NCI-H69 (cell line): ENCODE data around the gene MAP3K5.
A peak's percentile ranks its signal among the peaks of the same experiment; 100 is the strongest.

Source experiments
- DNase-seq: peaks from one replicate; lab custom pipeline; 2025; lab: John Stamatoyannopoulos, UW

The MAP3K5 gene

DNA sequence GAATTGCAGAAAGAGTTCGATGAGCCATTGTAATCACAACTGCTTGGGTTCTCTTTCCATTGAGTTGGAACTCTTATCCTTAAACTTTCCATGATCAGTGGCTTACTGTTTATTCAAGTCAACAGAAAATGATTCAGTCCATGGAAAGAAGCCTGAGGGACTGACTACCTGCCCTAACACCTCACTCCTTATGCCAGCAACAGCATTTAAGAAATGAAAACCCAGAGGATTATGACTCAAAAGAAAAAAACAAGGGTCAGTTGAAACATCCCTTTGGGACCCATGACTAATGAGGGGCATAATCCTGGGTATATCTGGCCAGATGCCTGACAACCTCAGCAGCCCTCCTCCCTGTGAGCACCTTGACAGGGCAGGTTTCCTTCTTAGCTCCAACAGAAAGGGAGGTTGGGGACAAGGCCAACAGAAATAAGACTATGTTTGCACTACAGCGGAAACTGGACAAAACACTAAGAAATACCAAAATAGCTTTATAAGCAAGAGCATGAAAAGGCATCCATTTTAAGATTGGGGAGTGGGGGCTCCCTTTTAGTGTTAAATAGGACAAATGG lies 106.7 kb downstream of the MAP3K5 start:
- peak; percentile 33 for DNase-seq

DNA sequence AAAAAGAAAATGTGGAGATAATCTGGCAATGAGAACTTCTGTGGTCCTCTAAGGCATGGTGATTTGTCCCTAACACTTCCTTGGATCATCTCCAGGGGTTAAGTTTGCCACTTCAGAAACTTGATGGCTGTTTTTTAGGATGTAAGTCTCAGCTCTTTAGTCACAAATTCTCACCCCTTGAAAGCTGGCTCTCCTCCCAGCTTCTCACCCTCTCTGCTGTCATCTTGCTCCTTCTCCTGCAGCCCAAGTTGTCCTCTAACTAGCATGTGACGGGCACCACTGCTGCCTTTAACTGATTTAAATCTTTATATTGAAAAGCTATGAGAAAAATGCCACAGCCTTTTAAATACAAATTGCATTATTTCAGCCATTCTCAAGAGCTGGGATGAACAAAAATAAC lies 107.8 kb downstream of the MAP3K5 start:
- no peak for DNase-seq

DNA sequence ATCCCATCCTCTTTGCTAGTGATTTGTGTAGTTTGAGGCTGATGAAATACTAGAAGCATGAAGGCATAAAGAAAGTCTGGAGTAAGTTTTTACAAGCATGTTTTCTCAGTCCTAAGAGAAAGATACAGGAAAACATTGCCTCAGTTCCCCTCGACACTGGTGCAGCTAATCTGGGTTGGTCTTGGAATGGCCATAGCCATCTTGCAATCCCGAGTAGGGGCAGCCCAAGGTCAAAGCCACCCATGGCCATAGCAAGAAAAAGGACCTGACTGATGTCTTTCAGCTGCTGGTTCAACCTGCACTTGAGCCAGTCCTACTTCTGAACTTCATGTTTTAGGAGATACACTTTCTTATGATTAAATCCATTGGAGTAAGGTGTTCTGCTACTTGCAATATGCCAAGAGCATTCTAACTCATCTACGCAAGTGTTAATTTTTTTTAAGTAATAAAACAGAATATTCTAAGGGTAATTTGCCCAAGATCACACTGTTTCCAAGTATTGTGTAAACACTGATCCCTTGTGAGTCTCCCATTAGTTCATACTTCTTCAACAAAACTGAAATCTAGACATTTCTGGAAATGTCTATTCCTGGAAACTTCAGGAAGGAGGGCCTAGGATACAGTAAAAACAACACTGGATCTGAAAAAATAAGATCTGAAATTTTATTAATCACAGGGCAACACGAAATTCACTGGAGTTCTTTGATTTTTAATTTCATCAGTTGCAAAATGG lies 108.9 kb downstream of the MAP3K5 start:
- DNase-seq: no peak

DNA sequence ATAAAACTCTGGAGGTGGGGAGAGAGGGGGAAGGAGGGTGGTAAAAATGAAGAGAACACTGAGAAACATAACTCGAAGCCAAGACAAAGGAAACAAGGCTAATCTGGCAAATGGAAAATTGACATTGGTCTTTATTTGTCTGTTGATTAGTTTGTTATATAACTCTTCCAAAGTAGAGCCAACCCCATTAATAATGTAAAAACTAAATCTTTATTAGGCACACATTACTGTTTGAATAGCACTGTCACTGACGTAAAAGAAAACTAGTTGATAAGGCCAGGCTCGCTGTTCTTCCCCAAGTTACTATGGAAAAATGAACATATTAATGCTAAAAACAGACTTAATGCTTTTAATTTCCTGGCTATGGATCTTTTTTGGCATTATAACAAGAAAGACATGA lies 110.0 kb downstream of the MAP3K5 start:
- DNase-seq: no peak

DNA sequence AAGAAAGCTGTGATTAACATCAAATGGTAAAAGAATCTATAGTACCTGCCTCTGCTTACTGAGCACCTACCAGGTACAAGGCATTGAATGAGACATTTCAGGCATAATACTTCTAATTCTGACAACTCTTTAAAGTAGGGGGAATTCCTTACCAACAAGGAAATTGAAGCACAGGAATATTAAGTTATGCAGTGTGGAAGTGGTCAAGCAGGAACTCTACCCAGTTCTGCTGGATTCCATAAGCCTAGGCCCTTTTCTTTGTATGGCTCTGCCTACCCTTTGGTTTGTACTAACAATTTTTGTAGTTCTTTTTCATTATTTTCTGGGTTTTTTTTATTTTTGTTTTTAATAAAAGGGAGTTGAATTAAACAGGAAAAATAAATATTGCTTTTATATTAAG lies 114.5 kb downstream of the MAP3K5 start:
- no peak for DNase-seq

DNA sequence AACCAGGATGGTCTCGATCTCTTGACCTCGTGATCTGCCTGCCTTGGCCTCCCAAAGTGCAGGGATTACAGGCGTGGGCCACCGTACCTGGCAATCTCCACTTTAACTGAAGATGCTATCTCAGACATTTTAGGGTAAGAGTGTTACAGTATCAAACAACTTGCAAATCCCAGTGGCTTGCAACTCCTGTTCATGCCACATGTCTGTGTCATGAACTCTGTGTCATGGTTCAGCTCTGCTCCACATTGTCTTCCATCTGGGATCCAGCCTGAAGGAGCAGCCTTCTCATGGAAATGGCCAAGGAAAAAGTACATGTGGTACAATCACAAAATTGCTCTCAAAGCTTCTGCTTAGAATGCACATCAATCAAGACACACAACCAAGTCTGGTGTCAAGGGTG lies 114.9 kb downstream of the MAP3K5 start:
- DNase-seq: no peak

DNA sequence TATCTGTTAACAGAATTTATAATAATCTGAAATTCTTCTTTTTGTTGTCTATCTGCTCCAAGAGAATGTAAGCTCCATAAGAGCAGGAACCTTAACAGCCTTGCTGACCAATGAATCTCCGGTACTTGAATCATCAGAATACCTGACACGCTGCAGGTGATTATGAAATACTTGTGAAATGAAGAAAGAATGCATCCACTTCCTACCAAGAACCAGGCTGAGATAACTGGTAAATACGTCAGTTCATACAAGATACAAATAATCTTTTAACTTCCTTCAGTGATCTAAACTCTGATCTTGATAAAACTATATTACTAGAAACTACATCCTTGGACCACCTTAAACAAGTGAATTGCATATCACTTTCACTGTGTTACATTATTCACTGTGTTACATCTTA lies 116.2 kb downstream of the MAP3K5 start:
- no peak for DNase-seq

DNA sequence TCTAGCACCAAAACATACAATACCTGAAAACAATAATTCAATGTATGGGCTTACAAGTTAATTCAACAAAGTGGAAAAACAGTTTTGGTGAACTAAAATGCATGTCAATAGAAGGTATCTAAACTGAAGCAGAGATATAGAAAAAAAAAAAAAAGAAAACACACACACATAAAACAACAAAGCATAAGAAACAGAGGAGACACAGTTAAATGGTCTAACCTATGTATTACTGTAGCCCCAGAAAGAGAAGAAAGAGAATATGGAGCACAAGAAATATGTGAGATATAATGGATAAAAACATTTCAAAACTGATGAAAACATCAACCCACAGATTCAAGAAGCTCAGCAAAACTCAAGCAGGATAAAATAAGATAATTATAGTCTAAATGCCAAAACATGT lies 118.7 kb downstream of the MAP3K5 start:
- DNase-seq: no peak

DNA sequence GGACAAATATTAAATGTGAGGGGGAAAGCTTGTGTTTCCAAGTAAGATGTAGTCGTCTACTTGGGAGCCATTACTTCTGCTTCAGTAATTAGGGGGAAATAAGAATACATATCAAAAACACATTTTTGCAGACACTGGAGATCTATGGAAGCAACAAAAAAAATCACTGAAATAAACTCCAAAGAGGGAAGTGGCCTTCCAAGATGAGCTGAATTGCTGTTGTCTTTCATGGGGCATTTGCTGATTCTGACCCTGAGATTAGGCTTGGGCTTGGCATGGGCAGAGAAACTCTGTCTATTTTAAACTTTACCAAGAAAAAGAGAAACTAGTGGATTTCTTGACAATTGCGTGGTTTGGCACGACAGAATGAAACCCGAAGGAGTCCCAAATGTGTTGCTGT lies 120.1 kb downstream of the MAP3K5 start:
- no peak for DNase-seq

- peak; percentile 69 for DNase-seq
These were observed 123.0 kb downstream of the MAP3K5 start for GRCh38 chr6:136669299-136669699.

DNA sequence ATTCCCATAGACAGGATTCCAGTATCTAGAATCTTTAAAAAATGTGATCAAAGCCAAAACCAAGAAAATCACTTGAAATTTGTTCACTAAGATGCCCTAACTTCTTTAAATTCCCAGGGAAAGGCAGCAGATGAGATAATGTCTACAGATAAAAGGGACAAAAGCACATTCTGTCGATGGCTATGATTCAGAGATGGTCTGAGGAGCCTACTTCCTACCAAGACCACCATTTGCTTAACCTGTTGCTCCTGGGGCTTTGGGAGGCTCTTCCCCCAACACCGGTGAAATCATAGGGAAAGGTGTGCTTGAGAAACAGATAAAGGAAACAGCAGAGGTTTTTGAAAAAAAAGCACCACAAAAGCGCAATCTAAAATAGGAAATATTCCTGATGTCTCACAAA lies 123.7 kb downstream of the MAP3K5 start:
- no peak for DNase-seq

DNA sequence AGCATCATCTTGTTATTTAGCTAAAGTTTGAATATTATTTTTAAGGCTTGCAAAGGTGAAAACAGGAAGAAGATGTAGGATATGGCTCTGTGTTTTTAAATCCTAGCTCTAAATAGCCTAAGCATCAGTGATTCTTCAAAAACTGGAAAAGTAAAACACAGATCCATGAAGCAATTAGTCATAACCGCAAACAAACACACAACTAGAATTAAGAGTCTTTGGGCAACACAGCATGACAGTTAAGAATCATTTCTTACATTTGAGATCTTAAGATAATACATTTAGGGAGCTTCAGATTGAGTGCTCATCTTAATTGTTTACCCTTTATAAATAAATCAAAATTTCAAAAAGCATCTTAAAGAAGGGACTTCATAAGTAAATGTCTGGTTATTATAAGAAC lies 126.2 kb downstream of the MAP3K5 start:
- no peak for DNase-seq

DNA sequence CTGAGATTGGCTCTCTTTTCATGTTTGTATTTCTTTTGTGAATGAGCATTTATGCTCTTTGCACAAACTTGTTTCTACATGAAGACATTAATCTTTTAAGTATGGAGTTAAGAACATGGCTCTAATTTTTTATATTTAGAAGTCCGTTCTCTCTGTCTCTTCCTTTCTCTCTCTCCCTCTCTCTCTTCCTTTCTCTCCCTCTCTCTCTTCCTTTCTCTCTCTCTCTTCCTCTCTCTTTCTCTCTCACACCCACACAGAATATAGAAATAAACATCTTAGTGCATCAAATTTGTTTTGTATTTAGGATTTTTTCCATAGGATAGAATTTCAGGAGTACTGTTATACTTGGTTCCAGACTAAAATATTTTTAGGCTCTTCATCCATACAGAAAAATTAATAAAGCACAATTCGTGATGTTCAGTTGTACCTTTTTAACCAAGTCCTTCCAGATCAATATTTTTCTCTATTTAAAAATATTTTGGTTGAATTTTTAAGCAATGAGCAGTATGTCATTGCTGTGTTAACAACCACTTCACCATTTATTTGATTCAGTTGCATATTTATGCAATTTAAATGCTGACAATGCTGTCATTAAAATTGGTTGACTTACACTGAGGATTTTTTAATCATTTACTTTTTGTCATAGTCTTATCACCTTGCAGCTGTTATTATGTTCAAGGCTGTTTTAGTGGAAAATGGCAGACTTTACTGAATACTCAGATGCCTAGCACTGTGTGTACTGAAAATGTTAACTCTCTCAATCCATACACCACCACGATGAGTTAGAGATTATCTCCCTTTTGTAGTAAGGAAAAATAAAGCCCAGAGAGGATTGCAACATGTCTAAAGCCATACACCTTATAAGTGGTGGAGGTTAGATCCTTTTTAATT lies 129.7 kb downstream of the MAP3K5 start:
- no peak for DNase-seq

DNA sequence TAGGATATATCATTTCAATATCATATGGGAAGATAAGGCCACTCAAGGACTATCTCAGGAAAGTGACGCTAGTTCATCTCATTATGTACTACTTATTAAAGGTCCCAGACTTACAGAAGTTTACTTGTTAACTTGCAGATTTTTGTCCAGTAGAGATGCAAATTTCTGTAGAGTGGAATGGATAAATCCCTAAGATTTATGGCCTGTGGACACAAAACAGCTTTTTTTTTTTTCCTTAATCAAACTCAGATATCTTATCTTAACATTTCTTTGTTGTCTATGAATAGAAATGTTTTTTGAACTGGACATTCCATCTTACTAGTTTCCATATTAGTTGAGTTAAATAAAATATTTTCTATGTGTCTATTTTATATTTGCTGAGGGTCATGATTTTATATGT lies 131.6 kb downstream of the MAP3K5 start:
- DNase-seq: no peak

GRCh38 chr6:136659991-136660499 lies 132.2 kb downstream of the MAP3K5 start:
- DNase-seq: no peak

DNA sequence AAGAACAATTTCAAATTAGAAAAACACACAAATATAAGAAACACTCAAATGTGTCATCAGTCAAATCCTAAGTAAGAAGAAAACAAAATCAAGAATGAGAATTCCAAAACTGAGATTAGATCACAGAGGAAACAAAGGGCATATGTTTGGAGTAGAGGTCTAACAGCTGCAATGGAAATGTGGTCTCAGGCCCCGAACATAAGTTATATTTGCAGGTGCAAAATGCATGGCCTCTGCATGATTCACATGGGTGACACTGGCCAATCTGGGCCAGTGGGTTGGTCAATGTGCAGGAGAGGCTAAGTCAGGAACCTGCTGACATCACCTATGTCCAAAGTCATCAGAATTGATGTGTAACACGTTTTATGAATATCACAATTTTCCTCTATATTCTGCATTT lies 133.6 kb downstream of the MAP3K5 start:
- no peak for DNase-seq

DNA sequence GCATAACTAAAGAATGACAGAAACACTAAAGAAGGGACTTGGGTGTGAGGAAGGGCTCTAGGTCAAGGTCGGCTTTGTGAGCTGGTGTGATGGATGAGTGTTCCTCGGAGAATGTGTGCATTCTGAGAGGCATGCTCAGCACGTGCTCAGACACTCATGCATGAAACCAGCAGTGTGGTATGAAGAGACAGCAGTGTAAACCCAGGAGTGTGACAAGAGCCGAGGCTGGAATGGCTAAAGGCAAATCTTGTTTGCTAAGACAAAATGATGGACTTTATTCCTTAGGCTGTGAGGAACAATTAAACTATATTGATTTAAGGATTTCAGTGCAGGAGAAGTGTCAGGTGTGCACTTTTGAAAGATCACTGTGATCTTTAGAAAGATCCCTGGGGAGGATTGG lies 134.6 kb downstream of the MAP3K5 start:
- peak; percentile 23 for DNase-seq

- DNase-seq: no peak
These were observed 136.2 kb downstream of the MAP3K5 start for GRCh38 chr6:136656121-136656520.

DNA sequence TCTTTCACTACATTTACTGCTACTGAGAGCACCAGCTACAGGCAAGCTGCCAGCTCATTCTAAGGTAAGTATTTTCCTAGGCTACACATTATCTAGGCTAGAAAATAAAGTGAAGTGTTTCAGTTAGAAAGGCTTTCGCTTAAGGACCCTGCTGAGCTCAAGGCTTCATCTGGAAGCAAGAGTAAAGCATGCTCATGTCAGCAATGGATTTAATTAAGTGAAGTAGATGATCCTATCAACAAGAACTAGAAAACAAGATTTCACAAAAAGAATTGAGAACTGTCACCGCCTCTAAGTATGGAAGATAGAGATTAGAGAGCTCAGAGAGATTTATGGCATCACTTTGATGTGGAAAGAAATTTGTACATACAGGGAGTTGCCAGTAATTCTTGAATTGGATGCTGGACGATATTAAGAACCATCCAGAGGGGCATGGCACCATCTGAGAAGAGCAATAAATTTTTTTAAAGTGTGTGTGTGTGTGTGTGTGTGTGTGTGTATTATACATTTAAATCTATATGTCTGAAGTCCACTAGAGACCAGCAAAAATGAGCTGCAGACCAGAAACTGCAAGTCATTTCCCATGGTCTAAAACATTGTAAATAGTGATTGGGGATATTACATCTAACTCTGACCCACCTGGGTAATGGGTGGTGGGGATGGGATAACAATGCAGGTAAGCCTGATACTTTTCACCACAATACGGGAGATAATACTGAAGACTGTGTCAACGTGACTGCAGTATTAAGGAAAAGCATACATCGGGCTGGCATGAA lies 136.8 kb downstream of the MAP3K5 start:
- peak; percentile 25 for DNase-seq

DNA sequence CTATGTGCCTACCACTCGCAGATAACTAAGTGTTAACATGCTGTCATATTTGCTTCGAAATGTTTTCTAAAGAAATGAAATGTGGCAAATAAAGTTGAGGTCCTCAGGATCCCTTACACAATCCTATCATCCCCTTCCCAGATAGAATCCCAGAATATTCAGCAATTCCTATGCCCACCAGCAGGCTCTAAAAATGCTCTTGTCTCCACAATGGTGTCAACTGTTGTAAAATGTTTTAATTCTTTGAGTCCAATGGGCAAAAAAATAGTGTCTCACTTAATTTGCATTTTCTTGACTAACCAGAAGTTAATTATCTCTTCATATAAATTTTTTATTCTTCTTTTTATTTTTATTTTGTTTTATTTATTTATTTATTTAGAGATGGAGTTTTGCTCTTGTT lies 138.2 kb downstream of the MAP3K5 start:
- no peak for DNase-seq

DNA sequence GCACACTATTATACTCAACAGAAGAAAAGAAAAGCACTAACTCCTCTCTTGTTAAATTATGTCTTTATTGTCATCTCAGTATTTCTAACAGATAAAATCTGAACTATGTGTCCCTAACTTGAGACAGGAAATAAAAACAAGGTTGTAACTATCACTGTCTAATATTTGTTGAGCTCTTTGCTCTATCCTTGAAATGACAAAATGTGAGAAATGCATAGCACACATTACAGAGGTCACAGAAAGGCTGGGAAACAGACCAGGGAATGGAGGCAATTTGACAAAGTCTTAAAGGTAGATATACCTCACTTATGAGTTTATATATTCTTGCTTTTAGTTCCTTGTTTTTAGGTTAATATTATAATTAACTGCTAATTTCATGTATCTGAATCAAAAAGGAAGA lies 139.6 kb downstream of the MAP3K5 start:
- DNase-seq: no peak

DNA sequence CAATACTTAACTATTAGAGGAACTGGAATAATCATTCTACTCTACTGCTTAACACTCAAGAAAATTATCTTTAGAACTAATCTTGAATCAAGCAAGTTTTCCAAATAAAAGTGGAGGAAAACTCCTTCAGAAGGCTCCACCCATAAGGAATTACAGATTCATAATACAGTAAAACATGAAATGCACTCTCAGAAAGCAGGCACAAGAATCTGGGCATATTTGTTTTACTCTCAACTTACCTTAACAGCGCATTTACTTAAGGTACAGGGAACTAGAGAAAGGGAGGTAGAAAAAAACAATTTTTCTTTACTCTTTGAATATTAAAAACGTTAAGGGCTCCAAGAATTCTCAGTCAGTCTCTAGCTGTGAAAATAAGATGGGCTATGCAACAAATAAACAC lies 140.3 kb downstream of the MAP3K5 start:
- no peak for DNase-seq
